Pancreas (tissue), 10 donors: ENCODE results near the gene CCT3. TPM values are rescaled to one million over a fixed set of nuclear protein-coding genes. Genes with fewer than 3 reads are reported as not detected.
"Not testable (repeated sequence)": the region's sequence is repeated elsewhere in the genome, so short reads cannot be mapped to it uniquely, and the experiment has no call there.

Experiments
- ATAC-seq, 4 donors: fragments of 200-7000 bp; cut with Tn5 transposase; one replicate each; pipeline versions ENCODE4 v1.8.0 to v1.9.1; 2020; ENCODE audit warnings: mild to moderate bottlenecking in 4 of 4, moderate library complexity in 4 of 4
- DNase-seq, 6 donors: peaks; one replicate each; pipeline ENCODE4 v3.0.0-alpha.2; 2020
- FAIRE-seq: peaks from 2 replicates; lab custom pipeline; 2012; peaks lifted over from hg19 to GRCh38; lab: Jason Lieb, UNC
- H3K27ac ChIP-seq, 4 donors: fragments of 200-600 bp; sonication (generic); 1 replicate in 3 of 4; 2 replicates in 1 of 4; pipeline versions ENCODE4 v1.5.0 to v1.8.0; 2020
- H3K27me3 ChIP-seq, 4 donors: fragments of 200-600 bp; one replicate each; pipeline ENCODE4 v1.8.0; 2021
- H3K36me3 ChIP-seq, 3 donors: fragments of 200-600 bp; sonication (generic) in 1 of 3; one replicate each; pipeline versions ENCODE4 v1.5.0 to v1.8.0; 2020 to 2021
- H3K4me1 ChIP-seq, 3 donors: fragments of 200-600 bp; one replicate each; pipeline ENCODE4 v1.8.0; 2021
- H3K4me3 ChIP-seq, 4 donors: fragments of 200-600 bp; sonication (generic) in 2 of 4; one replicate each; pipeline versions ENCODE4 v1.5.0 to v1.8.0; 2020 to 2021
- H3K9me3 ChIP-seq, 4 donors: fragments of 200-600 bp; one replicate each; pipeline ENCODE4 v1.8.0; 2021
- whole genome bisulfite sequencing, 2 donors: extraction: QIAGEN DNeasy Blood & Tissue Kit; methylation state at CpG; one replicate each; pipeline ENCODE4 v1.1.7; 2013; 5-methylcytosine and 5-hydroxymethylcytosine counted together
- intact Hi-C, 3 donors: fragments of 100-400 bp; cut with DNase I; formaldehyde crosslinking; loops; one replicate each; pipeline versions ENCODE4 v1.11.1 to v1.14.2; 2022
- polyA plus RNA-seq, 2 donors: library from polyadenylated mRNA; stranded (reverse); fragments of 200-250 nt; gene quantifications; one replicate each; pipeline ENCODE4 v1.2.3, GENCODE V29; 2013
- total RNA-seq, 6 donors: library from RNA; stranded (reverse); fragmentation: NEBNext Ultra II Directional in 4 of 6; extraction: Animal tissue kit (Norgen Biotek cat#: 25700) in 4 of 6; gene quantifications; one replicate each; pipeline versions ENCODE4 v1.2.1 to v1.2.4, GENCODE V29; 2021 to 2023
- TF ChIP-seq, protein P1 (sequence below), 4 donors: fragments of 200-600 bp; sonication (generic) in 3 of 4; IDR thresholded peaks; one replicate each; pipeline versions ENCODE4 v1.5.0 to v1.8.0; 2021; ENCODE audit warnings: antibody characterized with exemption in 4 of 4
- donor health status: healthy with polysubstance abuse.
- donor health status: DM: no; HTN: no; CAD: no; lungs with moderate emphysema.
- donor health status: DM: no; HTN: no; CAD: no.
- donor health status: control.
- donor health status: control.
- donor health status: Bipolar disorder and iron deficiency.
- donor health status: DM: yes; HTN: yes; CAD: no.
- donor health status: DM: no; HTN: no; CAD: no.
- donor health status: DM: no; HTN: no; CAD: no.
- donor health status: DM: yes; HTN: yes; CAD: no.

Gene CCT3
- total and polyA plus RNA-seq, 8 donors = 47.1 to 107 (median 82.9) TPM

DNA sequence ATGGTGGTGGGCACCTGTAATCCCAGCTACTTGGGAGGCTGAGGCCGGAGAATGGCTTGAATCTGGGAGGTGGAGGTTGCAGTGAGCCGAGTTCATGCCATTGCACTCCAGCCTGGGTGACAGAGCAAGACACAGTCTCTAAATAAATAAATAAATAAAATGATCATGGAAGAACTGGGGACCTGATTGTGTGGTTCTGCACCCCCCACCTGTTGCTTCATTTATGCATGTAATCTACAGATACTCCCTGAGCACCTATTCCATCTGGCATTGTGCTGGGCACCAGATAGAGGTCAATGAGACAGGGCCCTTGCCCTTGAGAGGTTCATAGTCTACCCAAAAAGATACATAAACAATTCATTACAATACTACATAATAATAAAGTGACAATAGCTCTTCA, 19.9 kb upstream of the CCT3 start:
- H3K27me3 ChIP-seq = no peaks in the 10 kb centered on the region
- no peaks in the 10 kb centered on the region for H3K4me1 ChIP-seq
- TF ChIP-seq, protein P1, sequence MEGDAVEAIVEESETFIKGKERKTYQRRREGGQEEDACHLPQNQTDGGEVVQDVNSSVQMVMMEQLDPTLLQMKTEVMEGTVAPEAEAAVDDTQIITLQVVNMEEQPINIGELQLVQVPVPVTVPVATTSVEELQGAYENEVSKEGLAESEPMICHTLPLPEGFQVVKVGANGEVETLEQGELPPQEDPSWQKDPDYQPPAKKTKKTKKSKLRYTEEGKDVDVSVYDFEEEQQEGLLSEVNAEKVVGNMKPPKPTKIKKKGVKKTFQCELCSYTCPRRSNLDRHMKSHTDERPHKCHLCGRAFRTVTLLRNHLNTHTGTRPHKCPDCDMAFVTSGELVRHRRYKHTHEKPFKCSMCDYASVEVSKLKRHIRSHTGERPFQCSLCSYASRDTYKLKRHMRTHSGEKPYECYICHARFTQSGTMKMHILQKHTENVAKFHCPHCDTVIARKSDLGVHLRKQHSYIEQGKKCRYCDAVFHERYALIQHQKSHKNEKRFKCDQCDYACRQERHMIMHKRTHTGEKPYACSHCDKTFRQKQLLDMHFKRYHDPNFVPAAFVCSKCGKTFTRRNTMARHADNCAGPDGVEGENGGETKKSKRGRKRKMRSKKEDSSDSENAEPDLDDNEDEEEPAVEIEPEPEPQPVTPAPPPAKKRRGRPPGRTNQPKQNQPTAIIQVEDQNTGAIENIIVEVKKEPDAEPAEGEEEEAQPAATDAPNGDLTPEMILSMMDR (IDR thresholded peaks at IDR 0.05) = no peak
- H3K27ac ChIP-seq = no peak overlapping the region
- H3K9me3 ChIP-seq = no peaks in the 10 kb centered on the region
- intact Hi-C loops = no loop called here
- no peak overlapping the region for H3K4me3 ChIP-seq
- no peak for FAIRE-seq
- WGBS, 2 donors = 79 to 85% methylated on average over 2 of the region's 2 CpGs
- H3K36me3 ChIP-seq = no peaks in the 10 kb centered on the region
- no peak for ATAC-seq
- no peak for DNase-seq

DNA sequence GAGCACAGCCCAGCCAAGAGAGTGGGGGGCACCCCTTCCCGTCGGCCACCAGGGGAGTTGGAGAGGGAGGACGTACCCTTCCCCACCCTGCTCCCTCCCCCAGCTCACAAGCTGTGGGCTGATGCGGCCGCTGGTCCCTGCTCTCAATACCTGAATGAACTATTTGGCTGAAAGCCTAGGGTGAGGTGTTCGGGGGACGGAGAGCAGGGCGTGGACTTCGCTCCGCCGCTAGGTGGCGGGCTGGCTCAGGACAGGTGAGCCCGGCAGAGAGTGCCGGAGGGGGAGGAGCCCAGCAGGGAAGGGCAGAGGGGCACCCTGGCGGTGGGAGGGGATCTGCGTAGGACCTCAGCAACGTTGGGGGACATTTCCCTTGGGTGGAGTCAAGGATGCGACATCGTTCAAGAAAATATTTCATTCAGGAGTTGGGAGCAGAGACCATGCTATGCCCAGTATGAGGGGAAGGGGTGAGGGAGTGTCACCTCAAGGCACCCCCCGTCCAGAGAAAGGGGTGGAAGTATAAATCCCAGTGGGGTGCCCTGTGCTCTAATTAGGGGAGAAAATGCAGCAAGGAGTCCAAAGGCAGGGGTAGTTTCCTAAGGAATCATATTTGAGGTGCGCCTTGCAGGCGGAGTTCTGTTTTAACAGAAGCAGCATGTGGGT, 18.9 kb upstream of the CCT3 start:
- Histone ChIP-seq H3K36me3 (no peaks in the 10 kb centered on the region), H3K9me3 (no peaks in the 10 kb centered on the region), H3K4me1 (no peaks in the 10 kb centered on the region), H3K27ac (no peak overlapping the region), H3K27me3 (no peaks in the 10 kb centered on the region), H3K4me3 (no peak overlapping the region)
- ATAC-seq (peak; percentile 97 to 100 (median 99)), DNase-seq (peak; percentile 75 to 92 (median 84)), FAIRE-seq (no peak)
- TF ChIP-seq, protein P1 (IDR thresholded peaks at IDR 0.05) = peak; percentile 59 to 94 (median 80)
- intact Hi-C loops = no loop called here
- WGBS, 2 donors = 9 to 10% methylated on average over 22 of the region's 22 CpGs

DNA sequence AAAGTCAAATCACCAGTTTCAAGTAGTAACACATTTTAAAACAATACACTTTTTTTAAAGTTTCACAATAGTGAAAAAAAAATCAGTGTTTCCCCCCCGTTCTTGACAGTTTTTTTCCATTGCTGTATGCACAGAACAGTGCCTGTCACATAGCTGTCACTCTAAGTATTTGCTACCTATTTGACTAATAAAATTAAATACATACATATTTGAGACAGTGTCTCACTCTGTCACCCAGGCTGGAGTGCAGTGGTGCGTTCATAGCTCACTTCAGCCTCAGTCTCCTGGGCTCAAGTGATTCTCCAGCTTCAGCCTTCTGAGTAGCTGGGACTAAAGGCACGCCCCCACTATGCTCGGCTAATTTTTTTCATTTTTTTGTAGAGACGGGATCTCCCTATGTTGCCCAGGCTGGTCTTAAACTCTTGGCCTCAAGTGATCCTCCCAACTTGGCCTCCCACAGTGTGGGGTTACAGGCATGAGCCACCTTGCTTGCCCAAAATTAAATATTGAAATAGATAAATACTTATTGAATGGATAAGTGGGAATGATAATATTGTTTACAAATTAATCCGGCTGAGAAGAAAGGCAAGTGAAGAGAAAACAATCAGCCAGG, 18.3 kb upstream of the CCT3 start:
- Histone ChIP-seq H3K9me3 (no peaks in the 10 kb centered on the region), H3K4me1 (no peaks in the 10 kb centered on the region), H3K27ac (no peak overlapping the region), H3K27me3 (no peaks in the 10 kb centered on the region), H3K36me3 (no peaks in the 10 kb centered on the region), H3K4me3 (no peak overlapping the region)
- WGBS, 2 donors = 24 to 30% methylated on average over 6 of the region's 6 CpGs
- FAIRE-seq (no peak), ATAC-seq (peak in 1 of 4 donors; percentile 6), DNase-seq (no peak)
- TF ChIP-seq, protein P1 (IDR thresholded peaks at IDR 0.05) = no peak
- intact Hi-C loops = no loop called here

DNA sequence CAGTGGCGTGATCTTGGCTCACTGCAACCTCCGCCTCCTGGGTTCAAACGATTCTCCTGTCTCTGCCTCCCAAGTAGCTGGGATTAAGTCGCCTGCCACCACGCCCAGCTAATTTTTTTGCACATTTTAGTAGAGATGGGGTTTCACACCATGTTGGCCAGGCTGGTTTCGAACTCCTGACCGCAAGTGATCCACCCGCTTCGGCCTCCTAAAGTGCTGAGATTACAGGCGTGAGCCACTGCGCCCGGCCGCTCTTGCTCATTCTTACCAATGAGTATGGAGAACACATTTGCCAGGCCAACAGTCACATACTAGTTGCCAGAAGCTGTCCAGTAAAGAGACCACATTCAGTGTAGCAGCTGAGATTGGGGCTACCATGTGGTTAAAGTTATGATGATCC, 14.4 kb upstream of the CCT3 start:
- 86 to 90% methylated on average over 13 of the region's 13 CpGs for WGBS, 2 donors
- H3K36me3 ChIP-seq, intact Hi-C loops, FAIRE-seq, DNase-seq, H3K4me3 ChIP-seq, ATAC-seq, H3K9me3 ChIP-seq, H3K27ac ChIP-seq, H3K4me1 ChIP-seq, H3K27me3 ChIP-seq: not testable (repeated sequence)

DNA sequence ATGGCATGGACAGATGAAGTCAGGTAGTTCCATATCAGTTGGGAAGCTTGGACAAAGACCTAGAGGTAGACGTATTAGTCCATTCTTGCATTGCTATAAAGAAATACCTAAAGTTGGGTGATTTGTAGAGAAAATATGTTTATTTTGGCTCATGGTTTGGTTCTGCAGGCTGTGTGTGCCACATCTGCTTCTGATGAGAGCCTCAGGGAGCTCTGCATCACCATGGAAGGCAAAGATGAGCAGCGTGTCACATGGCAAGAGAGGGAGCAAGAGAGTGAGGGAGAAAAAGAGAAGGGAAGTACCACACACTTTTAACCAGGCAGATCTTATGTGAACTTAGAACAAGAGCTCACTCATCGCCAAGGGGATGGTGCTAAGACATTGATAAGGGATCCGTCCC, 9.2 kb upstream of the CCT3 start:
- no peaks in the 10 kb centered on the region for H3K36me3 ChIP-seq
- no peaks in the 10 kb centered on the region for H3K27me3 ChIP-seq
- DNase-seq = no peak
- H3K9me3 ChIP-seq = no peaks in the 10 kb centered on the region
- FAIRE-seq = no peak
- WGBS, 2 donors = 77 to 79% methylated on average over 4 of the region's 4 CpGs
- intact Hi-C loops = no loop called here
- no peak for ATAC-seq
- no peaks in the 10 kb centered on the region for H3K4me1 ChIP-seq
- H3K4me3 ChIP-seq = no peak overlapping the region
- no peak overlapping the region for H3K27ac ChIP-seq
- TF ChIP-seq, protein P1 (IDR thresholded peaks at IDR 0.05) = no peak
